H9 (cell line): ENCODE measurements around the gene C1orf185. TPM values are rescaled to one million over a fixed set of nuclear protein-coding genes. Genes with fewer than 3 reads are reported as not detected.

Experiments used
- DNase-seq: peaks from one replicate; pipeline ENCODE4 v3.0.0-alpha.2; 2017
- H2AFZ ChIP-seq: one replicate; pipeline ENCODE4 v1.6.1; 2013; ENCODE audit warnings: mild to moderate bottlenecking, low read length, control low read depth, moderate library complexity
- H2AK5ac ChIP-seq: 2 replicates; pipeline ENCODE4 v1.6.1; 2013; ENCODE audit warnings: low read length, control low read depth, mixed read lengths; ENCODE audit not compliant: insufficient read length
- H2BK120ac ChIP-seq: one replicate; pipeline ENCODE4 v1.6.1; 2013; ENCODE audit warnings: low read depth, mild to moderate bottlenecking, low read length, control low read depth, inconsistent platforms; ENCODE audit not compliant: poor library complexity, severe bottlenecking
- H2BK12ac ChIP-seq: 2 replicates; pipeline ENCODE4 v1.6.1; 2013; ENCODE audit warnings: low read length, control low read depth, mixed read lengths, low read depth; ENCODE audit not compliant: insufficient read length
- H2BK15ac ChIP-seq: 2 replicates; pipeline ENCODE4 v1.6.1; 2013; ENCODE audit warnings: low read depth, low read length, control low read depth
- H2BK20ac ChIP-seq: one replicate; pipeline ENCODE4 v1.6.1; 2013; ENCODE audit warnings: low read depth, mild to moderate bottlenecking, low read length, control low read depth, inconsistent platforms; ENCODE audit not compliant: poor library complexity, severe bottlenecking
- H2BK5ac ChIP-seq: 2 replicates; pipeline ENCODE4 v1.6.1; 2013; ENCODE audit warnings: low read length, control low read depth, mixed read lengths; ENCODE audit not compliant: insufficient read length
- H3K14ac ChIP-seq: 2 replicates; pipeline ENCODE4 v1.6.1; 2013; ENCODE audit warnings: low read length, control low read depth; ENCODE audit not compliant: insufficient read depth
- H3K18ac ChIP-seq: 2 replicates; pipeline ENCODE4 v1.6.1; 2013; ENCODE audit warnings: low read depth, mild to moderate bottlenecking, mixed read lengths, low read length, control low read depth; ENCODE audit not compliant: insufficient read length
- H3K23ac ChIP-seq: 2 replicates; pipeline ENCODE4 v1.6.1; 2013; ENCODE audit warnings: low read length, control low read depth, mixed read lengths, low read depth; ENCODE audit not compliant: insufficient read length
- H3K23me2 ChIP-seq: 2 replicates; pipeline ENCODE4 v1.6.1; 2013; ENCODE audit warnings: low read depth, mild to moderate bottlenecking, mixed read lengths, low read length, control low read depth; ENCODE audit not compliant: insufficient read length, poor library complexity, severe bottlenecking
- H3K27ac ChIP-seq: 2 replicates; pipeline ENCODE4 v1.5.1; 2013; ENCODE audit warnings: low read length, control low read depth, mixed read lengths, low read depth; ENCODE audit not compliant: insufficient read length
- H3K27me3 ChIP-seq: 2 replicates; pipeline ENCODE4 v1.6.1; 2013; ENCODE audit warnings: low read length, control low read depth, inconsistent platforms; ENCODE audit not compliant: insufficient read depth
- H3K4ac ChIP-seq: 2 replicates; pipeline ENCODE4 v1.6.1; 2013; ENCODE audit warnings: low read depth, mild to moderate bottlenecking, control low read depth, inconsistent platforms, low read length, moderate library complexity
- H3K4me1 ChIP-seq: 2 replicates; pipeline ENCODE4 v1.6.1; 2013; ENCODE audit warnings: low read length, control low read depth, inconsistent platforms; ENCODE audit not compliant: insufficient read depth
- H3K4me2 ChIP-seq: 2 replicates; pipeline ENCODE4 v1.6.1; 2013; ENCODE audit warnings: low read length, control low read depth, mixed read lengths; ENCODE audit not compliant: insufficient read length, insufficient read depth
- H3K56ac ChIP-seq: 2 replicates; pipeline ENCODE4 v1.6.1; 2013; ENCODE audit warnings: low read depth, mild to moderate bottlenecking, mixed read lengths, low read length, control low read depth; ENCODE audit not compliant: insufficient read length
- H3K79me1 ChIP-seq: 2 replicates; pipeline ENCODE4 v1.6.1; 2013; ENCODE audit warnings: low read depth, mild to moderate bottlenecking, moderate library complexity, low read length, control low read depth, inconsistent platforms; ENCODE audit not compliant: insufficient read depth, poor library complexity, severe bottlenecking
- H3K79me2 ChIP-seq: 2 replicates; pipeline ENCODE4 v1.6.1; 2013; ENCODE audit warnings: low read length, control low read depth, inconsistent platforms; ENCODE audit not compliant: insufficient read depth
- H3K9ac ChIP-seq: 2 replicates; pipeline ENCODE4 v1.6.1; 2013; ENCODE audit warnings: low read length, control low read depth, mixed read lengths; ENCODE audit not compliant: insufficient read length; ENCODE audit errors: extremely low read depth
- H3K9me3 ChIP-seq: one replicate; pipeline ENCODE4 v1.6.1; 2013; ENCODE audit warnings: low read depth, low read length, inconsistent platforms; ENCODE audit not compliant: control insufficient read depth
- H3T11ph ChIP-seq: one replicate; pipeline ENCODE4 v1.6.1; 2013; ENCODE audit warnings: mild to moderate bottlenecking, low read length, control low read depth, inconsistent platforms
- H4K20me1 ChIP-seq: one replicate; pipeline ENCODE4 v1.6.1; 2013; ENCODE audit not compliant: control insufficient read depth, insufficient read length, insufficient read depth
- H4K5ac ChIP-seq: 2 replicates; pipeline ENCODE4 v1.6.1; 2013; ENCODE audit warnings: low read depth, mild to moderate bottlenecking, mixed read lengths, low read length, control low read depth; ENCODE audit not compliant: insufficient read length
- H4K8ac ChIP-seq: replicated peaks from 2 replicates; pipeline ENCODE4 v1.6.1; 2013; ENCODE audit warnings: low read length, control low read depth, mixed read lengths, low read depth; ENCODE audit not compliant: insufficient read length
- H4K91ac ChIP-seq: 2 replicates; pipeline ENCODE4 v1.6.1; 2013; ENCODE audit warnings: low read depth, mild to moderate bottlenecking, moderate library complexity, mixed read lengths, low read length, control low read depth; ENCODE audit not compliant: insufficient read length
- H3K27ac Mint-ChIP-seq, 3 experiments: 2 replicates in 2 of 3; 3 replicates in 1 of 3; pipeline ENCODE4 v1.8.0; 2020 to 2021; ENCODE audit warnings: mixed read lengths in 3 of 3, mild to moderate bottlenecking in 1 of 3, moderate library complexity in 1 of 3
- H3K27me3 Mint-ChIP-seq: 2 replicates; pipeline ENCODE4 v1.8.0; 2021; ENCODE audit warnings: low read depth, mild to moderate bottlenecking, moderate library complexity, mixed read lengths
- H3K36me3 Mint-ChIP-seq, 3 experiments: 2 replicates in 2 of 3; 3 replicates in 1 of 3; pipeline ENCODE4 v1.8.0; 2020 to 2021; ENCODE audit warnings: low read depth in 3 of 3, mixed read lengths in 3 of 3; ENCODE audit not compliant: insufficient read depth in 1 of 3
- H3K4me1 Mint-ChIP-seq, 2 experiments: 2 replicates each; pipeline ENCODE4 v1.8.0; 2020; ENCODE audit warnings: mixed read lengths in 2 of 2
- H3K4me3 Mint-ChIP-seq, 2 experiments: 2 replicates in 1 of 2; 3 replicates in 1 of 2; pipeline ENCODE4 v1.8.0; 2020 to 2021; ENCODE audit warnings: mild to moderate bottlenecking in 2 of 2, mixed read lengths in 2 of 2, moderate library complexity in 1 of 2
- H3K9me3 Mint-ChIP-seq, 2 experiments: 2 replicates in 1 of 2; 3 replicates in 1 of 2; pipeline ENCODE4 v1.8.0; 2020; ENCODE audit warnings: mild to moderate bottlenecking in 2 of 2, mixed read lengths in 2 of 2, moderate library complexity in 1 of 2
- WGBS: extraction: QIAGEN DNeasy Blood & Tissue Kit; methylation state at CpG from one replicate; pipeline ENCODE4 v1.1.7; 2013; ENCODE audit warnings: missing lambda C conversion rate, low lambda C conversion rate, mixed read lengths; ENCODE audit not compliant: insufficient read length; ENCODE audit errors: extremely low coverage; 5-methylcytosine and 5-hydroxymethylcytosine counted together
- total RNA-seq: library from RNA; stranded (reverse); gene quantifications from 2 replicates; pipeline ENCODE4 v1.2.1, GENCODE V29; 2021
- TF ChIP-seq, protein P1 (sequence below): fragments of 200-600 bp; sonication (generic); conservative IDR thresholded peaks from 3 replicates; pipeline ENCODE4 v1.8.0; 2021; ENCODE audit warnings: antibody characterized with exemption, mild to moderate bottlenecking

C1orf185 gene
- total RNA-seq, 1 experiment from 2014 or later = not detected

GRCh38 chr1:51172811-51173210, 70.8 kb downstream of the C1orf185 start:
- Histone ChIP-seq H4K8ac (no peak overlapping the region), H2BK120ac (no peak overlapping the region), H2BK15ac (no peak overlapping the region), H3K79me1 (no peaks in the 10 kb centered on the region), H3K4ac (no peak overlapping the region), H3K23ac (no peak overlapping the region), H3K9me3 (no peaks in the 10 kb centered on the region), H3K79me2 (no peaks in the 10 kb centered on the region), H3K23me2 (no peaks in the 10 kb centered on the region), H3K27me3 (no peaks in the 10 kb centered on the region), H2BK12ac (no peak overlapping the region), H2BK20ac (no peak overlapping the region), H3K4me2 (no peak overlapping the region), H3K14ac (no peak overlapping the region), H4K91ac (no peak overlapping the region), H2AK5ac (no peak overlapping the region), H3K9ac (no peak overlapping the region), H3K4me1 (no peaks in the 10 kb centered on the region), H3K18ac (no peak overlapping the region), H3K27ac (no peak overlapping the region), H4K5ac (no peak overlapping the region), H2AFZ (no peak overlapping the region), H2BK5ac (no peak overlapping the region), H3K56ac (no peak overlapping the region), H4K20me1 (no peaks in the 10 kb centered on the region), H3T11ph (no peak overlapping the region)
- DNase-seq = no peak
- TF ChIP-seq, protein P1, sequence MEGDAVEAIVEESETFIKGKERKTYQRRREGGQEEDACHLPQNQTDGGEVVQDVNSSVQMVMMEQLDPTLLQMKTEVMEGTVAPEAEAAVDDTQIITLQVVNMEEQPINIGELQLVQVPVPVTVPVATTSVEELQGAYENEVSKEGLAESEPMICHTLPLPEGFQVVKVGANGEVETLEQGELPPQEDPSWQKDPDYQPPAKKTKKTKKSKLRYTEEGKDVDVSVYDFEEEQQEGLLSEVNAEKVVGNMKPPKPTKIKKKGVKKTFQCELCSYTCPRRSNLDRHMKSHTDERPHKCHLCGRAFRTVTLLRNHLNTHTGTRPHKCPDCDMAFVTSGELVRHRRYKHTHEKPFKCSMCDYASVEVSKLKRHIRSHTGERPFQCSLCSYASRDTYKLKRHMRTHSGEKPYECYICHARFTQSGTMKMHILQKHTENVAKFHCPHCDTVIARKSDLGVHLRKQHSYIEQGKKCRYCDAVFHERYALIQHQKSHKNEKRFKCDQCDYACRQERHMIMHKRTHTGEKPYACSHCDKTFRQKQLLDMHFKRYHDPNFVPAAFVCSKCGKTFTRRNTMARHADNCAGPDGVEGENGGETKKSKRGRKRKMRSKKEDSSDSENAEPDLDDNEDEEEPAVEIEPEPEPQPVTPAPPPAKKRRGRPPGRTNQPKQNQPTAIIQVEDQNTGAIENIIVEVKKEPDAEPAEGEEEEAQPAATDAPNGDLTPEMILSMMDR = no peak
- H3K9me3 Mint-ChIP-seq = no peaks in the 10 kb centered on the region; a peak in 1 of 5 replicates
- no peak overlapping the region for H3K27ac Mint-ChIP-seq
- peaks cover 5% of the 10 kb centered on the region; the same call in 1 of the 2 replicates for H3K27me3 Mint-ChIP-seq
- no CpG with 5 or more reads among the region's 3 CpGs for WGBS
- H3K4me1 Mint-ChIP-seq = no peaks in the 10 kb centered on the region
- no peaks in the 10 kb centered on the region for H3K36me3 Mint-ChIP-seq
- H3K4me3 Mint-ChIP-seq = no peak overlapping the region
